Panc1 (cell line): ENCODE measurements around the gene KRT6A. TPM values are rescaled to one million over a fixed set of nuclear protein-coding genes. Genes with fewer than 3 reads are reported as not detected.

Source experiments
- ATAC-seq: fragments of 200-7000 bp; cut with Tn5 transposase; 2 replicates; pipeline ENCODE4 v1.9.1; 2020; ENCODE audit warnings: mild to moderate bottlenecking, moderate library complexity
- BruUV-seq: library from RNA; stranded (reverse); fragments of 400-500 nt; replicated peaks from 2 replicates; lab custom pipeline; 2021; lab: Mats Ljungman, UMichigan
- CTCF ChIA-PET: fragments of 300-600 bp; sonication (Branson Sonifier 250); formaldehyde crosslinking; loops from one replicate; lab custom pipeline; 2022; ENCODE audit warnings: antibody characterized with exemption; lab: Charles Lee
- POLR2A ChIA-PET: fragments of 300-600 bp; sonication (Branson Sonifier 250); formaldehyde crosslinking; loops from one replicate; lab custom pipeline; 2022; ENCODE audit warnings: antibody characterized with exemption; lab: Charles Lee
- DNase-seq: peaks from one replicate; pipeline ENCODE4 v3.0.0-alpha.2; 2010; ENCODE audit warnings: low read depth, low spot score
- H3K27ac ChIP-seq: 2 replicates; pipeline ENCODE4 v1.5.1; 2011; ENCODE audit warnings: mild to moderate bottlenecking, low read length, inconsistent platforms
- H3K27me3 ChIP-seq: fragments of 200-500 bp; sonication (Bioruptor generic); 2 replicates; pipeline ENCODE4 v1.6.0; 2014; ENCODE audit warnings: low read length, inconsistent platforms; ENCODE audit not compliant: control insufficient read depth, insufficient read depth
- H3K36me3 ChIP-seq: fragments of 200-500 bp; sonication (Bioruptor generic); 2 replicates; pipeline ENCODE4 v1.5.1; 2014; ENCODE audit warnings: inconsistent platforms, mild to moderate bottlenecking, low read length, moderate library complexity; ENCODE audit not compliant: control insufficient read depth, insufficient read depth
- H3K4me1 ChIP-seq: 2 replicates; pipeline ENCODE4 v1.5.1; 2011; ENCODE audit warnings: inconsistent platforms, mild to moderate bottlenecking, low read length, moderate library complexity; ENCODE audit not compliant: control insufficient read depth, insufficient read depth
- H3K4me3 ChIP-seq, 2 experiments: 2 replicates each; pipeline ENCODE4 v1.5.1; 2011 to 2012; ENCODE audit warnings: low read depth in 2 of 2, low read length in 2 of 2, mild to moderate bottlenecking in 2 of 2, inconsistent platforms in 1 of 2, moderate library complexity in 1 of 2
- H3K9me3 ChIP-seq: fragments of 200-500 bp; sonication (Bioruptor generic); 2 replicates; pipeline ENCODE4 v1.5.1; 2014; ENCODE audit warnings: low read depth, mild to moderate bottlenecking, inconsistent platforms, low read length, moderate library complexity; ENCODE audit not compliant: control insufficient read depth, insufficient read depth
- POLR2AphosphoS5 ChIP-seq: IDR thresholded peaks from 2 replicates; pipeline ENCODE4 v1.6.1; 2012; ENCODE audit warnings: mild to moderate bottlenecking, low read depth, low read length, moderate library complexity
- REST ChIP-seq, 2 experiments: IDR thresholded peaks; 2 replicates each; pipeline ENCODE4 v1.6.1; 2011 to 2012; ENCODE audit warnings: low read depth in 2 of 2, control low read depth in 1 of 2, low read length in 1 of 2, mild to moderate bottlenecking in 1 of 2, moderate library complexity in 1 of 2; ENCODE audit not compliant: insufficient read depth in 1 of 2
- SIN3A ChIP-seq: IDR thresholded peaks from 2 replicates; pipeline ENCODE4 v1.6.1; 2012; ENCODE audit warnings: low read depth, mild to moderate bottlenecking, low read length, moderate library complexity, borderline replicate concordance; ENCODE audit not compliant: insufficient read depth
- TCF7L2 ChIP-seq: IDR thresholded peaks from 2 replicates; pipeline ENCODE4 v1.6.1; 2011; ENCODE audit warnings: mild to moderate bottlenecking, low read depth, low read length, inconsistent platforms
- in situ Hi-C: cut with HindIII; loops from 2 replicates; pipeline ENCODE4 v1.10.0; 2016; ENCODE audit warnings: low sequenced_read_pairs, low pct_unique_long_range_greater_than_20kb
- intact Hi-C: fragments of 100-400 bp; cut with micrococcal nuclease; formaldehyde crosslinking; loops from one replicate; pipeline ENCODE4 v1.10.0; 2022; ENCODE audit not compliant: unreplicated experiment
- total RNA-seq: library from RNA; stranded (reverse); gene quantifications from one replicate; pipeline ENCODE4 v1.2.1, GENCODE V29; 2021; ENCODE audit not compliant: unreplicated experiment
- TF ChIP-seq, protein P1 (sequence below): fragments of 450-650 bp; IDR thresholded peaks from 2 replicates; pipeline ENCODE4 v1.5.1; 2017; ENCODE audit warnings: mild to moderate bottlenecking

KRT6A gene
- total RNA-seq, 1 experiment from 2014 or later, result not detected

- H3K4me3 ChIP-seq, result no peak overlapping the region
- no peaks in the 10 kb centered on the region for H3K27me3 ChIP-seq
- intact Hi-C loops (no loop called here), in situ Hi-C loops (no loop called here)
- no TSS peak for BruUV-seq
- POLR2A ChIA-PET, result no interaction called here
- no peak for TF ChIP-seq SIN3A
- no peak for TF ChIP-seq TCF7L2
- no peak for TF ChIP-seq REST (IDR thresholded peaks at IDR 0.05; ENCODE audit: insufficient read depth in 1 of 2, low read depth in 2 of 2, low read length in 1 of 2)
- TF ChIP-seq, protein P1, sequence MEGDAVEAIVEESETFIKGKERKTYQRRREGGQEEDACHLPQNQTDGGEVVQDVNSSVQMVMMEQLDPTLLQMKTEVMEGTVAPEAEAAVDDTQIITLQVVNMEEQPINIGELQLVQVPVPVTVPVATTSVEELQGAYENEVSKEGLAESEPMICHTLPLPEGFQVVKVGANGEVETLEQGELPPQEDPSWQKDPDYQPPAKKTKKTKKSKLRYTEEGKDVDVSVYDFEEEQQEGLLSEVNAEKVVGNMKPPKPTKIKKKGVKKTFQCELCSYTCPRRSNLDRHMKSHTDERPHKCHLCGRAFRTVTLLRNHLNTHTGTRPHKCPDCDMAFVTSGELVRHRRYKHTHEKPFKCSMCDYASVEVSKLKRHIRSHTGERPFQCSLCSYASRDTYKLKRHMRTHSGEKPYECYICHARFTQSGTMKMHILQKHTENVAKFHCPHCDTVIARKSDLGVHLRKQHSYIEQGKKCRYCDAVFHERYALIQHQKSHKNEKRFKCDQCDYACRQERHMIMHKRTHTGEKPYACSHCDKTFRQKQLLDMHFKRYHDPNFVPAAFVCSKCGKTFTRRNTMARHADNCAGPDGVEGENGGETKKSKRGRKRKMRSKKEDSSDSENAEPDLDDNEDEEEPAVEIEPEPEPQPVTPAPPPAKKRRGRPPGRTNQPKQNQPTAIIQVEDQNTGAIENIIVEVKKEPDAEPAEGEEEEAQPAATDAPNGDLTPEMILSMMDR, result no peak
- TF ChIP-seq POLR2AphosphoS5, result no peak
- H3K9me3 ChIP-seq, result no peaks in the 10 kb centered on the region
- DNase-seq, result no peak
- H3K27ac ChIP-seq, result no peak overlapping the region
- no peaks in the 10 kb centered on the region for H3K36me3 ChIP-seq
- CTCF ChIA-PET, result interaction anchor here (1.3 kb wide), 1 partner anchor 335 kb away, joined by 3 read pairs; no protein-coding TSS in a partner anchor
- H3K4me1 ChIP-seq, result no peaks in the 10 kb centered on the region
- ATAC-seq, result no peak
Measured at GRCh38 chr12:52530905-52531304, 37.8 kb upstream of the KRT6A start.

GRCh38 chr12:52530366-52530765 lies 37.3 kb upstream of the KRT6A start:
- intact Hi-C loops, result no loop called here
- no TSS peak for BruUV-seq
- TF ChIP-seq POLR2AphosphoS5 (no peak), REST (IDR thresholded peaks at IDR 0.05; ENCODE audit: insufficient read depth in 1 of 2, low read depth in 2 of 2, low read length in 1 of 2) (no peak), SIN3A (no peak), TCF7L2 (no peak)
- TF ChIP-seq, protein P1, result no peak
- no peak for ATAC-seq
- H3K27me3 ChIP-seq, result no peaks in the 10 kb centered on the region
- H3K4me3 ChIP-seq, result no peak overlapping the region
- H3K4me1 ChIP-seq, result no peaks in the 10 kb centered on the region
- in situ Hi-C loops, result no loop called here
- POLR2A ChIA-PET, result no interaction called here
- CTCF ChIA-PET, result no interaction called here
- no peaks in the 10 kb centered on the region for H3K9me3 ChIP-seq
- no peaks in the 10 kb centered on the region for H3K36me3 ChIP-seq
- no peak overlapping the region for H3K27ac ChIP-seq
- DNase-seq, result no peak
